Tibial nerve (tissue), 3 donors: Measurements from ENCODE around the gene GJB2.

ENCODE experiments used
- POLR2A ChIP-seq, 2 donors: fragments of 450-650 bp; IDR thresholded peaks; one replicate each; pipeline ENCODE4 v1.6.1; 2017; ENCODE audit warnings: antibody characterized with exemption in 2 of 2, mild to moderate bottlenecking in 2 of 2, moderate library complexity in 2 of 2
- TF ChIP-seq, protein P1 (sequence below), 5 experiments: fragments of 200-600 bp in 3 of 5; fragments of 450-650 bp in 2 of 5; sonication (generic) in 3 of 5; IDR thresholded peaks; one replicate each; pipeline ENCODE4 v1.5.1; 2016 to 2019; ENCODE audit warnings: antibody characterized with exemption in 5 of 5, mild to moderate bottlenecking in 3 of 5, moderate library complexity in 2 of 5

DNA sequence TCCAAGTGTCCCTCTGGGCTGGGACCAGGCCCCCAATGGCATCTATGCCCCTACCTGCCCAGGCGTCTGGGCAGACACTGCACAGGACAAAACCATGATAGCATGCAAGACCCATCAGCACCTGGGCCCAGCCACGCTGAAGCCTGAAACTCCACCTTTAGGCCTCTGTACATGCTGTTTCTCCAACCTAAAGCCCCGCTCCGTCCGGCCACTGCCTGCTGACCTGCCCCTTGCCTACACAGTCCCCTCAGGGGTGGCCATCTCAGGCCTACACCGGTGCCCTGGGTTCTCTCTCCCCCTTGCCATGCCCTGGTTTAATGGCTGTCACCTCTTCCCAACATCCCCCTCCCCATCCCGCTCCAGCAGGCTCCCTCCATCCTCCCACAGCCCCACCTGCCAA is 47.2 kb downstream of the GJB2 start:
- no peak for TF ChIP-seq POLR2A (IDR thresholded peaks at IDR 0.05)
- TF ChIP-seq, protein P1, sequence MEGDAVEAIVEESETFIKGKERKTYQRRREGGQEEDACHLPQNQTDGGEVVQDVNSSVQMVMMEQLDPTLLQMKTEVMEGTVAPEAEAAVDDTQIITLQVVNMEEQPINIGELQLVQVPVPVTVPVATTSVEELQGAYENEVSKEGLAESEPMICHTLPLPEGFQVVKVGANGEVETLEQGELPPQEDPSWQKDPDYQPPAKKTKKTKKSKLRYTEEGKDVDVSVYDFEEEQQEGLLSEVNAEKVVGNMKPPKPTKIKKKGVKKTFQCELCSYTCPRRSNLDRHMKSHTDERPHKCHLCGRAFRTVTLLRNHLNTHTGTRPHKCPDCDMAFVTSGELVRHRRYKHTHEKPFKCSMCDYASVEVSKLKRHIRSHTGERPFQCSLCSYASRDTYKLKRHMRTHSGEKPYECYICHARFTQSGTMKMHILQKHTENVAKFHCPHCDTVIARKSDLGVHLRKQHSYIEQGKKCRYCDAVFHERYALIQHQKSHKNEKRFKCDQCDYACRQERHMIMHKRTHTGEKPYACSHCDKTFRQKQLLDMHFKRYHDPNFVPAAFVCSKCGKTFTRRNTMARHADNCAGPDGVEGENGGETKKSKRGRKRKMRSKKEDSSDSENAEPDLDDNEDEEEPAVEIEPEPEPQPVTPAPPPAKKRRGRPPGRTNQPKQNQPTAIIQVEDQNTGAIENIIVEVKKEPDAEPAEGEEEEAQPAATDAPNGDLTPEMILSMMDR (IDR thresholded peaks at IDR 0.05) = no peak
